Tibial artery (tissue), 4 donors: ENCODE data around the gene IGSF9B.

ENCODE experiments used
- DNase-seq, 2 donors: peaks; one replicate each; pipeline ENCODE4 v3.0.0-alpha.2; 2019
- H3K27ac ChIP-seq, 2 donors: fragments of 200-600 bp; sonication (generic) in 1 of 2; 1 replicate in 1 of 2; 2 replicates in 1 of 2; pipeline ENCODE4 v1.5.1; 2018 to 2019; ENCODE audit warnings: mild to moderate bottlenecking in 1 of 2
- H3K27me3 ChIP-seq, 2 donors: fragments of 200-600 bp; sonication (generic) in 1 of 2; one replicate each; pipeline versions ENCODE4 v1.5.1 to v1.6.0; 2016 to 2019
- H3K36me3 ChIP-seq, 3 donors: fragments of 200-600 bp; sonication (generic) in 2 of 3; one replicate each; pipeline ENCODE4 v1.5.1; 2016 to 2019; ENCODE audit warnings: mild to moderate bottlenecking in 2 of 3
- H3K4me1 ChIP-seq, 4 donors: fragments of 200-600 bp; sonication (generic) in 2 of 4; 1 replicate in 3 of 4; 2 replicates in 1 of 4; pipeline ENCODE4 v1.5.1; 2016 to 2019
- H3K4me3 ChIP-seq, 2 donors: fragments of 200-600 bp; sonication (generic) in 1 of 2; 1 replicate in 1 of 2; 2 replicates in 1 of 2; pipeline ENCODE4 v1.5.1; 2018 to 2019; ENCODE audit warnings: mild to moderate bottlenecking in 2 of 2
- H3K9me3 ChIP-seq, 3 donors: fragments of 200-600 bp; sonication (generic) in 1 of 3; one replicate each; pipeline ENCODE4 v1.5.1; 2016 to 2019
- CTCF ChIP-seq, 2 experiments: fragments of 200-600 bp in 1 of 2; fragments of 450-650 bp in 1 of 2; IDR thresholded peaks; one replicate each; pipeline ENCODE4 v1.5.1; 2017 to 2019; ENCODE audit warnings: antibody characterized with exemption in 2 of 2, mild to moderate bottlenecking in 1 of 2, moderate library complexity in 1 of 2
- intact Hi-C: fragments of 100-400 bp; cut with DNase I; formaldehyde crosslinking; loops from one replicate; pipeline ENCODE4 v1.15.0; 2023; ENCODE audit warnings: low total_unique reads

Gene IGSF9B

GRCh38 chr11:133974836-133975487 is 18.2 kb upstream of the IGSF9B start:
- no peak overlapping the region for H3K4me3 ChIP-seq
- no peak for TF ChIP-seq CTCF (IDR thresholded peaks at IDR 0.05)
- H3K36me3 ChIP-seq: no peaks in the 10 kb centered on the region
- intact Hi-C loops: no loop called here
- DNase-seq: no peak
- no peaks in the 10 kb centered on the region for H3K9me3 ChIP-seq
- H3K27me3 ChIP-seq: peaks cover 0 to 51% of the 10 kb centered on the region in 2 donors
- H3K27ac ChIP-seq: no peak overlapping the region
- H3K4me1 ChIP-seq: no peaks in the 10 kb centered on the region

- no peaks in the 10 kb centered on the region for H3K9me3 ChIP-seq
- intact Hi-C loops: no loop called here
- H3K36me3 ChIP-seq: no peaks in the 10 kb centered on the region
- peaks cover 0 to 47% of the 10 kb centered on the region in 2 donors for H3K27me3 ChIP-seq
- H3K4me1 ChIP-seq: peaks cover 0 to 9% (median 4%) of the 10 kb centered on the region in 4 donors
- no peak for DNase-seq
- H3K27ac ChIP-seq: no peak overlapping the region
- no peak for TF ChIP-seq CTCF (IDR thresholded peaks at IDR 0.05)
- no peak overlapping the region for H3K4me3 ChIP-seq
These were observed 15.1 kb upstream of the IGSF9B start for GRCh38 chr11:133971881-133972280.

GRCh38 chr11:133969112-133969511 is 12.3 kb upstream of the IGSF9B start:
- TF ChIP-seq CTCF (IDR thresholded peaks at IDR 0.05): no peak
- Histone ChIP-seq H3K9me3 (no peaks in the 10 kb centered on the region), H3K4me1 (peaks cover 0 to 35% (median 25%) of the 10 kb centered on the region in 4 donors), H3K36me3 (no peaks in the 10 kb centered on the region), H3K27ac (no peak overlapping the region), H3K27me3 (peaks cover 0 to 24% of the 10 kb centered on the region in 2 donors), H3K4me3 (no peak overlapping the region)
- intact Hi-C loops: loop anchor here (5.0 kb wide), 1 partner anchor 63 kb away; no protein-coding TSS in a partner anchor
- no peak for DNase-seq

GRCh38 chr11:133968300-133968699 is 11.5 kb upstream of the IGSF9B start:
- no peaks in the 10 kb centered on the region for H3K36me3 ChIP-seq
- no peak for TF ChIP-seq CTCF (IDR thresholded peaks at IDR 0.05)
- no peak overlapping the region for H3K4me3 ChIP-seq
- DNase-seq: no peak
- H3K9me3 ChIP-seq: no peaks in the 10 kb centered on the region
- H3K27ac ChIP-seq: no peak overlapping the region
- H3K27me3 ChIP-seq: peaks cover 0 to 16% of the 10 kb centered on the region in 2 donors
- H3K4me1 ChIP-seq: peaks cover 0 to 35% (median 25%) of the 10 kb centered on the region in 4 donors
- intact Hi-C loops: loop anchor here (5.0 kb wide), 1 partner anchor 64 kb away; no protein-coding TSS in a partner anchor

GRCh38 chr11:133967599-133968238 is 11.0 kb upstream of the IGSF9B start:
- peaks cover 0 to 14% of the 10 kb centered on the region in 2 donors for H3K27me3 ChIP-seq
- H3K4me1 ChIP-seq: peaks cover 0 to 35% (median 25%) of the 10 kb centered on the region in 4 donors
- H3K9me3 ChIP-seq: no peaks in the 10 kb centered on the region
- no peak for DNase-seq
- no peaks in the 10 kb centered on the region for H3K36me3 ChIP-seq
- peak overlapping the region in 1 of 2 donors; percentile 70 for H3K27ac ChIP-seq
- no peak for TF ChIP-seq CTCF (IDR thresholded peaks at IDR 0.05)
- intact Hi-C loops: loop anchor here (5.0 kb wide), 1 partner anchor 65 kb away; no protein-coding TSS in a partner anchor
- H3K4me3 ChIP-seq: no peak overlapping the region
